ENCODE measurements around the gene NMD3. TPM values are rescaled to one million over a fixed set of nuclear protein-coding genes. Genes with fewer than 3 reads are reported as not detected.

NMD3 gene
- polyA plus RNA-seq, 1 donor from 2014 or later, result 25.3 TPM

GRCh38 chr3:161199926-161200325 is 21.2 kb upstream of the NMD3 start:
- H3K4me2 ChIP-seq (ENCODE audit: low read length), result no peak overlapping the region
- H3K36me3 ChIP-seq (ENCODE audit: insufficient read depth, low read length), result no peaks in the 10 kb centered on the region
- no peak overlapping the region for H3K4me3 ChIP-seq (ENCODE audit: low read length)
- no peaks in the 10 kb centered on the region for H3K27me3 ChIP-seq (ENCODE audit: insufficient read depth, low read depth, low read length)
- no peak for TF ChIP-seq TAF1 (IDR thresholded peaks at IDR 0.05; ENCODE audit: low read depth)
- TF ChIP-seq MXI1 (conservative IDR thresholded peaks at IDR 0.05; ENCODE audit: poor library complexity, severe bottlenecking), result no peak
- TF ChIP-seq EP300 (conservative IDR thresholded peaks at IDR 0.05; ENCODE audit: poor library complexity, severe bottlenecking), result no peak
- no peak for TF ChIP-seq REST (IDR thresholded peaks at IDR 0.05; ENCODE audit: borderline replicate concordance)
- TF ChIP-seq, protein P1, sequence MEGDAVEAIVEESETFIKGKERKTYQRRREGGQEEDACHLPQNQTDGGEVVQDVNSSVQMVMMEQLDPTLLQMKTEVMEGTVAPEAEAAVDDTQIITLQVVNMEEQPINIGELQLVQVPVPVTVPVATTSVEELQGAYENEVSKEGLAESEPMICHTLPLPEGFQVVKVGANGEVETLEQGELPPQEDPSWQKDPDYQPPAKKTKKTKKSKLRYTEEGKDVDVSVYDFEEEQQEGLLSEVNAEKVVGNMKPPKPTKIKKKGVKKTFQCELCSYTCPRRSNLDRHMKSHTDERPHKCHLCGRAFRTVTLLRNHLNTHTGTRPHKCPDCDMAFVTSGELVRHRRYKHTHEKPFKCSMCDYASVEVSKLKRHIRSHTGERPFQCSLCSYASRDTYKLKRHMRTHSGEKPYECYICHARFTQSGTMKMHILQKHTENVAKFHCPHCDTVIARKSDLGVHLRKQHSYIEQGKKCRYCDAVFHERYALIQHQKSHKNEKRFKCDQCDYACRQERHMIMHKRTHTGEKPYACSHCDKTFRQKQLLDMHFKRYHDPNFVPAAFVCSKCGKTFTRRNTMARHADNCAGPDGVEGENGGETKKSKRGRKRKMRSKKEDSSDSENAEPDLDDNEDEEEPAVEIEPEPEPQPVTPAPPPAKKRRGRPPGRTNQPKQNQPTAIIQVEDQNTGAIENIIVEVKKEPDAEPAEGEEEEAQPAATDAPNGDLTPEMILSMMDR (IDR thresholded peaks at IDR 0.05; ENCODE audit: poor library complexity, severe bottlenecking), result no peak
- TF ChIP-seq RAD21 (conservative IDR thresholded peaks at IDR 0.05), result no peak
- TF ChIP-seq SMC3 (conservative IDR thresholded peaks at IDR 0.05; ENCODE audit: poor library complexity), result no peak
- no peak for TF ChIP-seq POLR2AphosphoS5 (IDR thresholded peaks at IDR 0.05)
- TF ChIP-seq EZH2 (IDR thresholded peaks at IDR 0.05; ENCODE audit: borderline replicate concordance, insufficient read depth, low read length, poor library complexity, severe bottlenecking), result no peak
- no peaks in the 10 kb centered on the region for H3F3A ChIP-seq (ENCODE audit: insufficient read depth, low read length, poor library complexity, severe bottlenecking)
- no peak overlapping the region for H3K9ac ChIP-seq (ENCODE audit: low read length)
- no peaks in the 10 kb centered on the region for H3K79me2 ChIP-seq (replicated peaks; ENCODE audit: insufficient read depth, low read length)
- H3K27ac ChIP-seq (ENCODE audit: low read length), result no peak overlapping the region
- H2AFZ ChIP-seq (ENCODE audit: low read depth, low read length), result no peak overlapping the region
- no peaks in the 10 kb centered on the region for H3K9me3 ChIP-seq (ENCODE audit: low read length)
- no peaks in the 10 kb centered on the region for H3K9me2 ChIP-seq (ENCODE audit: insufficient read depth, low read length)
- no peaks in the 10 kb centered on the region for H4K20me1 ChIP-seq (ENCODE audit: insufficient read depth)

GRCh38 chr3:161203485-161204098 is 17.5 kb upstream of the NMD3 start:
- Histone ChIP-seq H3K9me2 (ENCODE audit: insufficient read depth, low read length) (no peaks in the 10 kb centered on the region), H3K9ac (ENCODE audit: low read length) (no peak overlapping the region), H4K20me1 (ENCODE audit: insufficient read depth) (no peaks in the 10 kb centered on the region), H3K9me3 (ENCODE audit: low read length) (no peaks in the 10 kb centered on the region), H3K27ac (ENCODE audit: low read length) (no peak overlapping the region), H3K36me3 (ENCODE audit: insufficient read depth, low read length) (no peaks in the 10 kb centered on the region), H3K79me2 (replicated peaks; ENCODE audit: insufficient read depth, low read length) (no peaks in the 10 kb centered on the region), H3K27me3 (ENCODE audit: insufficient read depth, low read depth, low read length) (no peaks in the 10 kb centered on the region), H3K4me3 (ENCODE audit: low read length) (no peak overlapping the region), H3K4me2 (ENCODE audit: low read length) (no peak overlapping the region), H2AFZ (ENCODE audit: low read depth, low read length) (no peak overlapping the region), H3F3A (ENCODE audit: insufficient read depth, low read length, poor library complexity, severe bottlenecking) (no peaks in the 10 kb centered on the region)
- TF ChIP-seq SMC3 (conservative IDR thresholded peaks at IDR 0.05; ENCODE audit: poor library complexity) (no peak), TAF1 (IDR thresholded peaks at IDR 0.05; ENCODE audit: low read depth) (no peak), EZH2 (IDR thresholded peaks at IDR 0.05; ENCODE audit: borderline replicate concordance, insufficient read depth, low read length, poor library complexity, severe bottlenecking) (no peak), MXI1 (conservative IDR thresholded peaks at IDR 0.05; ENCODE audit: poor library complexity, severe bottlenecking) (no peak), REST (IDR thresholded peaks at IDR 0.05; ENCODE audit: borderline replicate concordance) (no peak), EP300 (conservative IDR thresholded peaks at IDR 0.05; ENCODE audit: poor library complexity, severe bottlenecking) (no peak), RAD21 (conservative IDR thresholded peaks at IDR 0.05) (no peak), POLR2AphosphoS5 (IDR thresholded peaks at IDR 0.05) (no peak)
- TF ChIP-seq, protein P1 (IDR thresholded peaks at IDR 0.05; ENCODE audit: poor library complexity, severe bottlenecking), result no peak

All from neural cell (in vitro differentiated cells).